K562 (cell line): Measurements from ENCODE around the gene CAMSAP3. TPM values are rescaled to one million over a fixed set of nuclear protein-coding genes. Genes with fewer than 3 reads are reported as not detected.

Experiments
- ATAC-seq: fragments of 200-7000 bp; cut with Tn5 transposase; 3 replicates; pipeline ENCODE4 v1.9.1; 2020; ENCODE audit warnings: moderate library complexity
- BruUV-seq: library from RNA; stranded (reverse); fragments of 400-500 nt; replicated peaks from 2 replicates; lab custom pipeline; 2021; lab: Mats Ljungman, UMichigan
- CTCF ChIA-PET: fragments of 300-600 bp; formaldehyde crosslinking; extraction: SDS; loops from one replicate; lab custom pipeline; 2021; ENCODE audit warnings: low intra/inter-chr PET ratio; lab: Yijun Ruan, JAX
- POLR2A ChIA-PET: fragments of 300-600, 350-650 bp; sonication (Branson Sonifier 250); formaldehyde crosslinking; extraction: SDS; loops from one replicate; lab custom pipeline; 2021; ENCODE audit warnings: antibody characterized with exemption, inconsistent platforms; lab: Yijun Ruan, JAX
- DNase-seq, 4 experiments: peaks; one replicate each; pipeline versions ENCODE4 v3.0.0 to v3.0.0-alpha.2; 2011 to 2018; ENCODE audit warnings: low spot score in 3 of 4, mixed read lengths in 3 of 4; ENCODE audit errors: extremely low read depth in 1 of 4
- FAIRE-seq: peaks from 2 replicates; lab custom pipeline; 2011; peaks lifted over from hg19 to GRCh38; lab: Jason Lieb, UNC
- H2AFZ ChIP-seq: 2 replicates; pipeline ENCODE4 v1.6.0; 2011; ENCODE audit warnings: low read depth, low read length, control low read depth, inconsistent platforms
- H3K27ac ChIP-seq: fragments of 200-600 bp; 3 replicates; pipeline ENCODE4 v1.8.0; 2011; ENCODE audit warnings: low read depth, mild to moderate bottlenecking, control low read depth, inconsistent platforms, low read length, moderate library complexity, mixed read lengths; ENCODE audit errors: extremely low read depth
- H3K27me3 ChIP-seq, 2 experiments: fragments of 300-600 bp in 1 of 2; 2 replicates in 1 of 2; 3 replicates in 1 of 2; pipeline versions ENCODE4 v1.6.0 to v1.8.0; 2011; ENCODE audit warnings: inconsistent platforms in 2 of 2, low read length in 2 of 2, mild to moderate bottlenecking in 1 of 2, mixed read lengths in 1 of 2, moderate library complexity in 1 of 2; ENCODE audit not compliant: control insufficient read depth in 2 of 2, insufficient read depth in 2 of 2
- H3K36me3 ChIP-seq: fragments of 300-600 bp; 3 replicates; pipeline ENCODE4 v1.8.0; 2011; ENCODE audit warnings: mild to moderate bottlenecking, low read length, inconsistent platforms; ENCODE audit not compliant: control insufficient read depth, insufficient read depth
- H3K4me1 ChIP-seq, 2 experiments: fragments of 200-600 bp in 1 of 2; replicated peaks in 1 of 2; 2 replicates in 1 of 2; 3 replicates in 1 of 2; pipeline versions ENCODE4 v1.5.1 to v1.8.0; 2011; ENCODE audit warnings: inconsistent platforms in 2 of 2, low read length in 2 of 2, mild to moderate bottlenecking in 1 of 2, mixed read lengths in 1 of 2, moderate library complexity in 1 of 2; ENCODE audit not compliant: control insufficient read depth in 2 of 2, insufficient read depth in 2 of 2
- H3K4me2 ChIP-seq: 2 replicates; pipeline ENCODE4 v1.6.1; 2011; ENCODE audit warnings: low read length, control low read depth, inconsistent platforms, mixed read lengths; ENCODE audit not compliant: insufficient read depth
- H3K4me3 ChIP-seq: fragments of 200-600 bp; sonication (generic), shearing (Covaris generic); 2 replicates; pipeline ENCODE4 v1.5.1; 2016; ENCODE audit warnings: control low read depth, inconsistent platforms
- H3K79me2 ChIP-seq: fragments of 200-600 bp; 3 replicates; pipeline ENCODE4 v1.8.0; 2011; ENCODE audit warnings: low read length, inconsistent platforms; ENCODE audit not compliant: control insufficient read depth, insufficient read depth
- H3K9ac ChIP-seq, 2 experiments: 2 replicates each; pipeline versions ENCODE4 v1.6.0 to v1.6.1; 2011; ENCODE audit warnings: low read depth in 2 of 2, low read length in 2 of 2, control low read depth in 1 of 2, inconsistent platforms in 1 of 2, mild to moderate bottlenecking in 1 of 2, mixed read lengths in 1 of 2; ENCODE audit not compliant: insufficient read depth in 1 of 2
- H3K9me1 ChIP-seq: one replicate; pipeline ENCODE4 v1.6.0; 2011; ENCODE audit warnings: inconsistent platforms, mild to moderate bottlenecking, low read length, moderate library complexity; ENCODE audit not compliant: control insufficient read depth, insufficient read depth
- H3K9me3 ChIP-seq: replicated peaks from 2 replicates; pipeline ENCODE4 v1.5.1; 2011; ENCODE audit warnings: low read depth, low read length, inconsistent platforms; ENCODE audit not compliant: control insufficient read depth, insufficient read depth
- H4K20me1 ChIP-seq: replicated peaks from 2 replicates; pipeline ENCODE4 v1.6.1; 2011; ENCODE audit warnings: low read length, inconsistent platforms, mixed read lengths; ENCODE audit not compliant: control insufficient read depth, insufficient read depth
- CHD4 ChIP-seq: fragments of 200-600 bp; sonication (generic); IDR thresholded peaks from 3 replicates; pipeline ENCODE4 v1.6.1; 2012; ENCODE audit warnings: low read depth, mild to moderate bottlenecking, mixed read lengths, low read length, inconsistent platforms; ENCODE audit not compliant: insufficient read depth, insufficient replicate concordance, poor library complexity, severe bottlenecking
- HNRNPUL1 ChIP-seq: fragments of 200-400 bp; formaldehyde crosslinking; IDR thresholded peaks from 2 replicates; pipeline ENCODE4 v1.6.1; 2017; ENCODE audit warnings: low read length
- JUN ChIP-seq, 2 experiments: sonication (generic) in 1 of 2; formaldehyde crosslinking in 1 of 2; IDR thresholded peaks; 2 replicates each; pipeline versions ENCODE4 v1.6.1 to v1.8.0; 2012 to 2022; ENCODE audit warnings: borderline replicate concordance in 2 of 2, mild to moderate bottlenecking in 2 of 2, improper control_type of control experiment in 1 of 2, low read depth in 1 of 2, low read length in 1 of 2, missing genetic modification reagents in 1 of 2
- NCOA1 ChIP-seq: fragments of 450-650 bp; IDR thresholded peaks from 2 replicates; pipeline ENCODE4 v1.6.1; 2016; ENCODE audit warnings: low read depth
- OTX1 ChIP-seq: fragments of 450-650 bp; formaldehyde crosslinking; IDR thresholded peaks from 2 replicates; pipeline ENCODE4 v1.4.0; 2022; ENCODE audit warnings: mild to moderate bottlenecking
- POLR2G ChIP-seq: fragments of 200-400 bp; formaldehyde crosslinking; IDR thresholded peaks from 2 replicates; pipeline ENCODE4 v1.6.1; 2017; ENCODE audit warnings: low read depth, mild to moderate bottlenecking, antibody characterized with exemption, low read length, moderate library complexity
- RB1 ChIP-seq: fragments of 450-650 bp; IDR thresholded peaks from 2 replicates; pipeline ENCODE4 v1.6.1; 2017; ENCODE audit warnings: low read depth, mild to moderate bottlenecking
- RBFOX2 ChIP-seq: fragments of 200-400 bp; formaldehyde crosslinking; IDR thresholded peaks from 2 replicates; pipeline ENCODE4 v1.6.1; 2017; ENCODE audit warnings: low read depth, mild to moderate bottlenecking, low read length, moderate library complexity
- TCF7 ChIP-seq: sonication (generic); IDR thresholded peaks from 2 replicates; pipeline ENCODE4 v1.6.1; 2016; ENCODE audit warnings: antibody characterized with exemption, borderline replicate concordance
- ZNF584 ChIP-seq: fragments of 200-800 bp; sonication (Bioruptor generic); IDR thresholded peaks from 2 replicates; pipeline ENCODE4 v1.6.1; 2016; ENCODE audit warnings: low read depth, mild to moderate bottlenecking, missing genetic modification characterization, missing compliant biosample characterization
- WGBS: fragments of 100-300 bp; shearing (Covaris generic); methylation state at CpG from one replicate; pipeline ENCODE4 v1.1.6; 2016; ENCODE audit warnings: low coverage, mixed read lengths; ENCODE audit not compliant: insufficient coverage; ENCODE audit errors: missing lambda C conversion rate; 5-methylcytosine and 5-hydroxymethylcytosine counted together
- in situ Hi-C: fragments of 300-500 bp; cut with MboI; formaldehyde crosslinking; loops from 4 replicates; pipeline ENCODE4 v1.15.0; 2018; ENCODE audit warnings: inconsistent platforms, mixed read lengths
- intact Hi-C: fragments of 100-400 bp; cut with micrococcal nuclease; formaldehyde crosslinking; loops from 2 replicates; pipeline ENCODE4 v1.14.2; 2022
- polyA plus RNA-seq, 8 experiments: library from polyadenylated mRNA; depleted of rRNA in 4 of 8; stranded (reverse) in 5 of 8; unstranded in 3 of 8; fragments of >200 nt; fragmentation: Nextera tagmentation in 2 of 8; fragmentation: Illumina TruSeq in 1 of 8; extraction: Ambion mirVana in 2 of 8; extraction: Trizol in 1 of 8; gene quantifications; 2 replicates each; pipeline versions ENCODE4 v1.2.1 to v1.2.3, GENCODE V29; 2011 to 2014; ENCODE audit warnings: inconsistent platforms in 1 of 8, missing spikeins in 1 of 8
- total RNA-seq, 7 experiments: library from RNA; depleted of rRNA in 6 of 7; stranded (reverse); fragments of >200 nt in 6 of 7; fragmentation: Illumina TruSeq in 2 of 7; extraction: Trizol in 2 of 7; gene quantifications; 2 replicates each; pipeline versions ENCODE4 v1.2.1 to v1.2.3, GENCODE V29; 2011 to 2021; ENCODE audit warnings: low replicate concordance in 1 of 7
- TF ChIP-seq, protein P1 (sequence below): fragments of 250-450 bp; sonication (Bioruptor Pico); IDR thresholded peaks from 2 replicates; pipeline ENCODE4 v1.4.0; 2020

CAMSAP3 gene
- total and polyA plus RNA-seq, 9 of the 15 experiments (the other 6 are each of a cell fraction or from before 2014, with no cell fraction given) = 0.01 to 0.89 (median 0.22) TPM; not detected in 1

DNA sequence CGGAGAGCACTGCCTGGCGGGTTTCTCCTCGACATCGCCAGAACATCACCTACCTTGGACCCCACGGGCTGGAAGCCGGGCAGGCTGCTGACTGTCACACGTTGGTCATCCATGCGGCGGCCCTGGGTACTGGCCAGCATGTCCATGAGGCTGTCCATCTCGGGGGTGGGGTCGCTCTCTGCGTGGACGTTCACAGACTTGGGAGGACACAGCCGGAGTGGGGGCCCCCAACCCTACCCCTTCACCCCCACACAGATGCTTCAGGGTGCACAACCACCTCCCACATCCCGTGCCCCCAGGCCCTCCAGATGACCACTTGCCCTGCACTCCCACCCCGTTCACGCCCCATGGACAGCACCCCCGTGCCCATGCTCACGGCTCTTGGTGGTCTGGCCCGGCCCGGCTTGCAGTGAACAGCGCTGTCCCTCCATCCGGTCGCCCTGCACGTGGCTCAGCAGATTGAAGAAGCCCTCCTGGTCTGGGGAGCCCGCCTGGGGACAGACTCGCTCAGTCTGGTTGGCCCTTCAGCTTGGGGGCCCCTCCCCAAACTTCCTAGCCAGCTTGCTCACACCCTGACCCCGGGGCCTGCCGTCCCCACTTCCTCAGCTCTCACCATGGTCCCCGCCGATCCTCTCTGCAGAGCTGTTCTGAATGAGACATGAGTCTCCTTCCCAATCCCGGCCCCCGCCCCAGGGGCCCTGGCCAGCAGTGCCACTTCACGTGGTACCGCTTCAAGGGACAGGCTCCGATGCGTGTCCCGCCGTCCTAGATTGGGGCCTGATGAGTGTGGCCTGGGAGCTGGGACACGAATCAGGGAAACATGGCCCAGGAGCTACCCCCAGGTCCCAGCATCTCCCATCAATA, 36.9 kb downstream of the CAMSAP3 start:
- DNase-seq = no peak
- POLR2A ChIA-PET = interaction anchor here (0.7 kb wide), 2 partner anchors 11 to 26 kb away, joined by 3 read pairs; no protein-coding TSS in a partner anchor

More for the DNA sequence above, 36.9 kb downstream of the CAMSAP3 start:
- WGBS = 86% methylated on average over 19 of the region's 40 CpGs
- H3K4me2 ChIP-seq = no peak overlapping the region
- H2AFZ ChIP-seq = no peak overlapping the region
- intact Hi-C loops = no loop called here
- no peaks in the 10 kb centered on the region for H3K27me3 ChIP-seq
- no peaks in the 10 kb centered on the region for H4K20me1 ChIP-seq
- FAIRE-seq (no peak), ATAC-seq (no peak)
- H3K9me1 ChIP-seq = no peaks in the 10 kb centered on the region
- H3K36me3 ChIP-seq = peaks cover 15% of the 10 kb centered on the region; the same call in 2 of the 3 replicates
- in situ Hi-C loops = no loop called here
- H3K79me2 ChIP-seq = peaks cover 46% of the 10 kb centered on the region
- no TSS peak for BruUV-seq
- 0 out of 4 replicates have a peak overlapping the region, but pooled peaks of 1 of the 2 experiments have one; percentile 39 for H3K9ac ChIP-seq
- H3K4me3 ChIP-seq = no peak overlapping the region
- TF ChIP-seq RBFOX2 (peak; percentile 54; the same call in 1 of the 2 replicates), POLR2G (peak; percentile 59), NCOA1 (no peak), TCF7 (no peak), CHD4 (no peak), RB1 (no peak), HNRNPUL1 (no peak), OTX1 (no peak), JUN (IDR thresholded peaks at IDR 0.05; ENCODE audit: borderline replicate concordance, low read depth, low read length) (no peak), JUN (CRISPR knock-in tag; IDR thresholded peaks at IDR 0.05; ENCODE audit: borderline replicate concordance) (no peak), ZNF584 (no peak)
- TF ChIP-seq, protein P1, sequence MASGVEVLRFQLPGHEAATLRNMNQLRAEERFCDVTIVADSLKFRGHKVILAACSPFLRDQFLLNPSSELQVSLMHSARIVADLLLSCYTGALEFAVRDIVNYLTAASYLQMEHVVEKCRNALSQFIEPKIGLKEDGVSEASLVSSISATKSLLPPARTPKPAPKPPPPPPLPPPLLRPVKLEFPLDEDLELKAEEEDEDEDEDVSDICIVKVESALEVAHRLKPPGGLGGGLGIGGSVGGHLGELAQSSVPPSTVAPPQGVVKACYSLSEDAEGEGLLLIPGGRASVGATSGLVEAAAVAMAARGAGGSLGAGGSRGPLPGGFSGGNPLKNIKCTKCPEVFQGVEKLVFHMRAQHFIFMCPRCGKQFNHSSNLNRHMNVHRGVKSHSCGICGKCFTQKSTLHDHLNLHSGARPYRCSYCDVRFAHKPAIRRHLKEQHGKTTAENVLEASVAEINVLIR (CRISPR knock-in tag) = no peak
- peaks cover 21 to 38% of the 10 kb centered on the region in 2 experiments; a peak in 4 of 5 replicates for H3K4me1 ChIP-seq
- H3K9me3 ChIP-seq = no peaks in the 10 kb centered on the region
- no peak overlapping the region for H3K27ac ChIP-seq
- CTCF ChIA-PET = no interaction called here
